ENCODE results near the gene PSMB11.

The PSMB11 gene

GRCh38 chr14:23071244-23071920, 29.4 kb downstream of the PSMB11 start:
- peak; percentile 91 for DNase-seq (ENCODE audit: extremely low read depth, low read depth)
- no peak; the same call in 1 of the 2 replicates for TF ChIP-seq CTCF (IDR thresholded peaks at IDR 0.05; ENCODE audit: low read depth, low read length)

- DNase-seq (ENCODE audit: extremely low read depth, low read depth): no peak
- TF ChIP-seq CTCF (IDR thresholded peaks at IDR 0.05; ENCODE audit: low read depth, low read length): no peak
Measured at GRCh38 chr14:23071921-23072539, 30.0 kb downstream of the PSMB11 start.

GRCh38 chr14:23074906-23075305, 32.9 kb downstream of the PSMB11 start:
- DNase-seq (ENCODE audit: extremely low read depth, low read depth): no peak
- no peak for TF ChIP-seq CTCF (IDR thresholded peaks at IDR 0.05; ENCODE audit: low read depth, low read length)

GRCh38 chr14:23076785-23077408, 34.9 kb downstream of the PSMB11 start:
- DNase-seq (ENCODE audit: extremely low read depth, low read depth): no peak
- TF ChIP-seq CTCF (IDR thresholded peaks at IDR 0.05; ENCODE audit: low read depth, low read length): peak; percentile 69

- DNase-seq (ENCODE audit: extremely low read depth, low read depth): no peak
- TF ChIP-seq CTCF (IDR thresholded peaks at IDR 0.05; ENCODE audit: low read depth, low read length): no peak
Measured at GRCh38 chr14:23077962-23078361, 36.0 kb downstream of the PSMB11 start.

- peak; percentile 87 for DNase-seq (ENCODE audit: extremely low read depth, low read depth)
- no peak; the same call in 1 of the 2 replicates for TF ChIP-seq CTCF (IDR thresholded peaks at IDR 0.05; ENCODE audit: low read depth, low read length)
Measured at GRCh38 chr14:23078692-23079116, 36.7 kb downstream of the PSMB11 start.

GRCh38 chr14:23079716-23080115, 37.7 kb downstream of the PSMB11 start:
- no peak for DNase-seq (ENCODE audit: extremely low read depth, low read depth)
- no peak for TF ChIP-seq CTCF (IDR thresholded peaks at IDR 0.05; ENCODE audit: low read depth, low read length)
